ENCODE results near the gene TEKT5.

GRCh38 chr16:10743610-10744369, 49.1 kb upstream of the TEKT5 start, which contains the start of gene NUBP1:
- no peak for TF ChIP-seq CTCF (IDR thresholded peaks at IDR 0.05)
- no peak for TF ChIP-seq TCF7L2 (IDR thresholded peaks at IDR 0.05; ENCODE audit: low read depth, low read length)
- TF ChIP-seq SIN3A (IDR thresholded peaks at IDR 0.05; ENCODE audit: borderline replicate concordance, insufficient read depth, low read depth, low read length) = no peak
